HG03095 (cell line): Measurements from ENCODE around the gene HTR6.
"Not testable (repeated sequence)": the region's sequence is repeated elsewhere in the genome, so short reads cannot be mapped to it uniquely, and the experiment has no call there.

Experiments
- ATAC-seq: cut with Tn5 transposase; IDR thresholded peaks from one replicate; pipeline ENCODE4 v1.9.1; 2021; ENCODE audit warnings: moderate library complexity; ENCODE audit not compliant: unreplicated experiment

Gene HTR6

DNA sequence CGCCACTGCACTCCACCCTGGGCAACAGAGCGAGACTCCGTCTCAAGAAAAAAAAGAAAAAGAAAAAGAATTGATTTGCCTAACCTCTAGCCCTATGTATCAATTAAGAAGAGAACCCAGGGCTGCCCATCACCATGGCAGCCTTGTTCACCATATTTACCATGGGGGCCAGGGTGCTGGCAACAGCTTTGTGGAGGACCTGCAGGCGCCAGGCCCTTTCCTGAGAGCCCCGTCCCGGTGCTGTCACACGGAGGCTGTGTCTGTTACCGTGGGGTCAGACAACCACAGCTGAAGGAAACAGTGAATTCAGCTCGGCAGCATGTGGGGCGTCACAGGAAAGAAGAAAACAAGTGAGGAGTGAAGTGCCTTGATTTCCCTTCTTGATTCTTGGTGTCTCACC lies 27.1 kb upstream of the HTR6 start:
- ATAC-seq: no peak

DNA sequence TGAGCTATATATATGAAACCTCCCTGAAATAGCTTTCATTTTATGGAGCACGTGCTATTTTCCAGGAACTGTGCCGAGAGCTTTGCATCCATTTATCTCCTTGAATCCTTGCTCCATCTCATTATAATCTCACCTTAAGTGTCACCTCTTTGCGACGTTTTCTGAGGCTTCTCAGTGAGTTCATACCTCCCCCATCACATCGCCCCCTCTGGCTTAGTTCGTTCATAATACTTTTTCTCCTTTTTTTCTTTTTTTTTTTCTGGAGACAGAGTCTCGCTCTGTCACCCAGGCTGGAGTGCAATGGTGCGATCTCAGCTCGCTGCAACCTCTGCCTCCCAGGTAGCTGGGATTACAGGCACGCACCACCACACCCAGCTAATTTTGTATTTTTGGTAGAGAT lies 25.4 kb upstream of the HTR6 start:
- ATAC-seq: not testable (repeated sequence)

DNA sequence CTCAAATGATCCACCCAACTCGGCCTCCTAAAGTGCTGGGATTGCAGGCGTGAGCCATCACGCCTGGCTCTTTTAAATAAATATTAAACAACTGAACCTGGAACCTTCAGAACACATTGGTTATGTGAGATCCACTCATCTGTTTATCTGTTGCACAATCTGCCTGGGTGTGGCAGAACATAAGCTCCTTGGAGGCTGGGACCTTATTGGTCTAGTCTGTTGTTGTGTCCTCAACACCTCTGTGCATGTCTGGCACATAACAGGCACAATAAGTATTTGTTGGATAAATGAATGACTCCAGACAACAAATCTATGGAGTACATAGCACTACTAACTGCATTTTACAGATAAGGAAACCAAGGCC lies 24.7 kb upstream of the HTR6 start:
- ATAC-seq: no peak

DNA sequence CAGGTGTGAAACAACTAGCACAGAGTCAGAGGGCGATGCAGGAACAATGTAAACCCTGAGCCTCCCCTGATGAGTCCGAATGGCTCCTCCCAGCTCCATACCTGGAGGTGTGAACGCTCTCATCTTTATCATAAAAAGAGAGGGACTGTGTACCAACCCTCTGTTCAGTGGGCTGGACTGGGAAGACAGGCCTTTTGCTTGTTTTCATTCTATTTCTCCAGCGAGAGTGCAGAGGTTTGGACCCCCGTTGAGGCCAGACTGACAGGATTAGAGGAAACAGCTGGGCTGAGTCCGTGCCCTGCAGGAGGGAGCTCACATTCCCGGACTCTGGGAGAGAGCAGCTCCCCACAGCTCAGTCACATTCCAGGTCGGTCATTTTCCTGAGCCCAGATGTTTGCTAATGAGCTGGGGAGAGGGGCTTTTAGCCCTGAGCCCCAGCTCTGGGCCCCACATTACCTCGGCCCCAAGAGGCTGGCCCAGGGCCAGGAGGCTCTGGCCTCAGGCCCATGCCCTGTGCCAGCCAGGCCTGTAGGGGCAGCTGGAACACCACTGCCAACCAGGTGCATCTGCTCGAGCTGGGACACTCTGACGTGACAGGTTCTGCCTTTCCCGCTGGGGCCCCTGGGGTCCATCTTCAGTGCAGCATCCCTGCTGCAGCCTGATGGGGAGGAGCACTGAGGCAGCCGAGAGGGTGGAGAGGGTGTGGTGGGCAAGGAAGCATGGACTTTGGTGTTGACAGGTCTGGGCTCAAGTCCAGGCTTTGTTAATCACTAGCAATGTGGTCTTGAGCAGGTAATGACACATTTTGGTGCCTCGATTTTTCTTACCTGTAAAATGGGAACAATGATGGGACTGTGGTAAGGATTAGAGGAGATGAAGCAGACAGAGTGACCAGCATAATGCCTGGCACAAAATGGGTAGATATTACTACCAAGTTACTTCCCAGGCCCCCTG lies 24.0 kb upstream of the HTR6 start:
- no peak for ATAC-seq

DNA sequence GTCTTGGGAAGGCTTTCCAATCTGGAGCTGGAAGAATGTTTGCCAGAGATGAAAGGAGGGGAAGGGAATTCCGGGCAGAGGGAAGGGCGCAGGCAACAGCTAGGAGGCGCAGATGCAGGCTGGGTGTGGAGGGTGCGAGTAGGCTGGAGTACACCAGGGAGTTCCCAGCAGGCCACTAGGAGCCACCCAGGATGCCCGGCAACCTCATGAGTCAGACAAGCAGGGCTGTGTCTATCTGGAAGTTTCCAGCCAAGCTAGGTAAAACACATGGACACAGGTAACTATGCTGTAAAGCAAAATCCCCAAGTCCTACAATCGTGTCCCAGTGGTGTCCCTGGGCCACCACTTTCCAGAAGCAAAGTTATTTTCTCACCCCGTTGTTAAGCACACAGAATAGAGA lies 21.6 kb upstream of the HTR6 start:
- no peak for ATAC-seq

DNA sequence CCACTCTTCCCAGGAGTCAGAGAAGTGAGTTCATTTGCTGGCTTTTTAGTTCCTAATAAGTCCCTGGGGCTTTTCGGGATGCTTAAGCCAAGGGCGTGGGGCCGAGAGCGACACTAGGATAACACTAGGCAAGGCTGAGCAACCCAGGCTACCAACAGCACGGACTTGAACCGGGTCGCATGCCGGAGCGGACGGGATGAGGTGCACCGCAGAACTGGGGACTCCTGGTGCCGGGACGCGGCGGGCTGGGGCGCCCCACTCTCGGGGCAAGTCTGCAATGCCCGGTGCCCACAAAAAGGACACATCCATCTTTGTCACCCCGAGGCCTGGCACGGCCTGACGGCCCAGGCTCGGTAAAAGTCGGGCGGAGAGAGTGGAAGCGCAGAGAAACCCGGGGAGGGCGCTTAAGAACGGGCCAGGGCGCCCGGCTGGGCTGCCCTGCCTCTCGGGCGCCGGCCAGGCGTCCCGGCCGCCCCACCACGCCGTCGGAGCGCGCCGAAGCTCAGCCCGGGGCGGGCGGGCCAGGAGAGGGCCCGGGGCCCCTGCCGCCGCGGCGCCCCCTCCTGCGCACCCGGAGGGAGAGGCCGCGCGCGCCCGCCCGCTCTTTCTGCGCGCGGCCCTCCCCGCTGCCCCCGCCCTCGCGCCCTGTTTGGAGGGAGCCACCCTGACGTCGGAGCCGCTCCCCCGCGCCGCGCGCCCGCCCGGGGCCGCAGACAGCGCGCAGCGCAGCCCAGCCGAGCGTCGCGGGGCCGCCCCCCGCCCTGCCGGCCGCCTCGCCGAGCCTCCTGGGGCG lies 20.9 kb upstream of the HTR6 start, which contains the start of gene NBL1:
NBL1 (plus strand) TSS at position 710 of the 793 bp plus-strand sequence. CDS start 10,720 bp downstream, outside the sequence.
- peak; percentile 45 for ATAC-seq

DNA sequence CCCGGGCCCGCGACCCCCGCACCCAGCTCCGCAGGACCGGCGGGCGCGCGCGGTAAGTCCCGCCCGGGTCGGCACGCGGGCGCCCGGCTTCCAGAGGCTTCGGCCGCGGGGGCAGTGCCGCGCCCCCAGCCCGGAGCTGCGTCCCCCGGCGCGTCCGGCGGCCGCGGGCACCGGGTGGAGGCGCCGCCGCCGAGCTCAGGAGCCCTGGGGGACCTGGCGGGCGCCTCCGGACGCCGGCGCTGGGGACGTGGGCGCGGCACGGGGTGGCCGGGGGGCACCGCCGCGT lies 20.3 kb upstream of the HTR6 start:
- ATAC-seq: no peak

DNA sequence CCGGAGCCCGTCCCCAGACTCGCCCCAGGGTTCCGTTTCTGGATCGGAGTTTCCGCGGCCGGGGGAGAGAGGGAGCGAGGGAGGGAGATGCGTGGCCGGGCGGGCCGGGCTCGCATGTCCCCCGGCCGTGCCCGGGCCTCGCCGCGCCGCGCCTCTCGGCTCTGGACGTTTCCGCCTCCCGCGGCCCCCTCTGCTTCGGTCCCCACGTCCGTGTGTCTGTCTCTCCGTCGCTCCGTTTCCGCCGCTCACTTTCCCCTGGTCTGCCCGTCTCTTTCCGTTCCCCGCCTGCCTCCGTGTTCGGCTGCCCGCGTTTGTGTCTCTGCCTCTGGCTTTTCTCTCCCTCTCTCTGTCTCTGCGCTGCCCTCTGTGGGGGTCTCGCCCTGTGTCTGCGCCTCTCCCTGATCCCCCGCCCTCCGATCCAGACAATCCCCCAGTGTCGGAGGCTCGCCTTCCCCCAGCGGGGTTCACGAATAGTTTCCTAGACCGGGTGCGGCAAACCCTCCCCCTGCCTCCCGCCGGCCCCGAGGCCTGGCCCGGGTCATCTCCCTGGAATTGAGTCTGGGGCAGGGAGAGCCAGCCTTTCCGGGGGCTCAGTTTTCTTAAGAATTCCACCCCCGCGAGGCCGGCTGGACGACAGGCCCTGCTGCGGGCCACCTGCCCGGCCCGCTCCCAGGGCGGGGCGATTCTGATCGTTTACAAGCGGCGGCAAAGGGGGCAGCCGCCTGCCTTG lies 19.8 kb upstream of the HTR6 start:
- ATAC-seq: no peak

DNA sequence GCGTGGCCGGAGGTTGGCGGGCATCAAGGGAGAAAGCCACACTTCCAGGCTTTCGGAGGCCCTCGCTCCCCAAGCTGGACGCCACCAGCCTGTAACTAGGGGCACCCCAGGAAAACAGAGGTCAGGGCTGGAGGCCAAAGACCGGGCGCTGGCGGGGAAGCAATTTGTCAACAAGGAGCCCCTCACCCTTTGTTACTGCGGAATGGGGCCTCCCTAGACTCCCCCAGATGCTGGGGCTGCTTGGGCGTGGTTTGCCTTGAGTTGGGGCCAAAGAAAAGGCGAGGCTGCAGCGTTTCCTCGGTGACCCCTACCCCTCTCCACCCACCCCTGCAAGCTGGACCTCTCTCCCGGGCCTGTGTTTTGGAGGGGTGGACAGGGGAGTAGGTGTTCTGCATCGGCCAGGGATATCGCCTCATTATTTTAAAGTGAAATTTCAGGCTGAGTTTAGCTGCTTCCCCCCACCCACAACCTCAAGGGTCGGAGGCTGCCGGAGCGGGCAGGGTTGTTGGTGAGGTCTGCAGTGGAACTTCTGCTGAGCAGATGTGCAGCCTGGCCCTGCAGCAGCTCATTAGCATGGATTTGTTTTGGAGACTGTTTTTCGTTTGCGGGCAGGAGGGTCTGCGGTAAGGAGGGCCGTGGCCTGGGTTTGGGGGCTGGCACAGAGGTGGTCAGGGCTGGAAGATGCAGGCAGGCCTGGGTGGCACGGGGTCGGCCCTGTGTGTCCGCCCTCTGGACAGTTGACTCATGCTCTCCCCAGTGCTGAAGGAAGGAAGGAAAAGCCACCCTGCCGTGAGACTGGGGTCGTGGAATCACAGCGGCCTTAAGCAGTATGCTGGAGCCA lies 19.0 kb upstream of the HTR6 start:
- no peak for ATAC-seq

DNA sequence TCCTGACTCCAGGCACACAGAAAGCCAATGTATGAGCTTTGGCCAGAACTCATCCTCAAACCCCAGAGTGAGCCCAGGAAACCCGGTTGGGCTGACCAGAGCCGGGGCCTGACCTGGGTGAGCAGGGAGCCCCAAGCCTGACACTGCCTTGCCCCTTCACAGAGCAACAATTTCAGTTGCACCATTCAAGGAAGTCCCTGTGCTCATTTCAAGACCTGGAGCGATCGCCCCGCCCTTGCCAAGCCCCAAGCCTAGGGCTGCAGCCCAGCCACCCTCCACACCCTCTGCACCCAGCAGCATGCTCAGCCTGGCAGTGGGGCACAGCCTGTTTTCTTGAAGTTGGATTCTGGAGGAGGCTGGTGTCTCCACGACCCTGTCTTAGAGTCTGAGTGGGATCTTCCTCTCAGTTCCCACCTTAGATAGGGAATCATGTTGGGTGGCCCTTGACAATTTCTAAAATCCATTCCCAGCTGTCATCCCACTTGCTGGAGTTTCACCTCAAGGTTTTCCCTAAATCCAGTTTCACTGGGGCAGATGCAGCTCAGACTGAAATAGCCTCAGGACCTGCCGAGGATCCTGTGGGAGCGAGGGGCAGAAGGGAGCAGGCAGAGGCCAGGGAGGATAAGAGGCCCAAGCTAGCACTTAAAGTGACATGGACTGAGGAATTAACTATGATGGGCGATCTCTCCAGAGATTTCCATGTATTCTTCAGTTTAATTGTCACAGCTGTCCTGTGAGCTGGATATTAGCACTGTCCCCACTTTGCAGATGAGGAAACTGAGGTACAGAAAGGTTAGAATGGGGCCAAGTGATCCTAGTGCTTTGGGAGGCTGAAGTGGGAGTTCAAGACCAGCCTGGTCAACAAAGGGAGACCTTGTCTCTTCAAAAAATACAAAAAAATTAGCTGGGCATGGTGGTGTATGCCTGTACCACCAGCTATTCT lies 18.0 kb upstream of the HTR6 start:
- no peak for ATAC-seq

DNA sequence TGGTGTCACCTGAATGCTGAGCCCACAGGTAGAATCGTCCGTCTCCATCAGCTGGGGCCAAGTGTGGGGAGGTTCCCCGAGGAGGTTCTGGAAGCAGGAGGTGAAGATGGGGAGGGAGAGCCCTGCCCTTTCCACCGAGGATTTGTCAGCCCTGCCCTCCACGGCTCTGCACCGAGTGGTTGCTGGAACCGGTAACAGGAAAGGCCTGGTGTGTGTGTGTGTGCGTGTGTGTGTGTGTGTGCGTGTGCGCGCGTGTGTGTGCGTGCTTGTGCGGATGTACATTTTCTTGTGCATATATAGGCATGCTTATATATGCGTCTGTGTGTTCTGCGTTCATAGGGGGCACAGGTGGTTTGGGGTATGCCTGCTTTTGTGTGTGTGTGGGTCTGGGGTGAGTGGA lies 17.0 kb upstream of the HTR6 start:
- ATAC-seq: no peak

DNA sequence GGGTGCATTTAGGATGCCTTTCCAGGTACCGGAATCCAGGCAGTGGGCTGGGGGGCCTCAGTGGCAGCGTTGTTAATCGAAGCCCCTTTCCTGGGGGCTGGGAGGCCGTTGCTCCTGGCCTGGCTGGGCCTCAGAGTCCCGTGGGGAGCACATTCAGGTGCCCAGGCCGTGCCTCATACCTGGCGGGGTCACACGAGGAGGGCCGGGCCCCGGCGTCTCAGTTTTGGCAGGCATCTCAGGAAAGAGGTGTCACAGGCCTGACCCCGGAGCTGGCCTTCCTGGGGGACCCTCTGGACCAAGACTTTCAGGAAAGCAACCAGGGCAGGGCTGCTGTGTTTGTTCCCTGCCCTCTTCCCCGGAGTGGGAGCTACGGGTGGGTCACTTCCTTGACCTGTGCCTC lies 16.4 kb upstream of the HTR6 start:
- ATAC-seq: no peak

DNA sequence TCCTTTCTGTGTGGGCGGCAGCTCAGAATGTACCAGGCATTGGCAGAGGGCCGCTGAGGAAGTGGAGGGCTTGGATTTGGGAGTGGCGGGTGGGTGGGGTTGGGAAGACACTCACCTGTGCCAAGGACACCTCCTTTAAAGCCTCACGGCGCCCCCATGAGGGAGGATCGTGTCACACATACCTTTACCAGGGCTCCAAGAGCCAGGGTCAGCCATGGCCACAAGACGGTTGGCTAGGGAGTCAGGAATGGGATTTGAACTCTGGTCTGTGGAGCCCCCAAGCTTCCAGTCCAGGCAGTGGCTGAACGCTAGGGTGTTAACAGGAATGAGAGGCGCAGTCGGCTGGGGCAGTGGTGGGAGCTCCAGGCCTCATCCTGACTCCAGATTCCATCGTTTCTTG lies 16.0 kb upstream of the HTR6 start:
- no peak for ATAC-seq

DNA sequence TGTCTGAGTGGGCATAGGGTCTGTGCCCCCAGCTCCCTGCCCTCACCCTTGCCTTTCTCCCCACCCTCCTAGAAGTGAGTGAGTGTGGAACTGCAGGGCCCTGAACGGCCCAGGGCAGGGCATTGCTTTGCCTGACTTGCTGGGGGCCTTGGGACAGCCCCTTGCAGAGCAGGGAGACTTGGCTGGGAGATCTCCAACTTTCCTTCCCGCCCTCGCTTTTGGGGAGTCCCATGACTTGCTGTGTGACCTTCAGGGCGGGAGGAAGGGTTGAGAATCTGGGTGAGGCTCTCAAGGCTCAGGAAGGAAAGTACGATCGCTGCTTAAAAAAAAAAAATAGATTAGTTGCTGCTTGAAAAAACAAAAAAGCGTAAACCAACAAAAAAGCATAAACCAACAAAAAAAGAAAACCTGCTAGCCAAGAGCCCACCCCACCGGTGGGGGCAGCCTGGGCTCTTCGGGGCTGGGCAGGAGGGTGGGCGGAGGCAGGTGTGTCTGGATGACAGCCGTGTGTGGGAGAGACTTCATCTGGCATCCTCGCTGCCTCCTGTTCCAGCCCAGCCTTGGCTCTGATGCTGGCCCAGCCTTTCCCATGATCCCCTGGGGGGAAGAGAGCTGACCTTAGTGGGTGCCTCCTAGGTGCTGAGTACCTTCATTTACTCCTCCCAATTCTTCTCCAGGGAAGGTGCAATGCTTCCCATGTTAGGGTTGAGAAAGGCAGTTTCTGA lies 14.1 kb upstream of the HTR6 start:
- ATAC-seq: no peak

DNA sequence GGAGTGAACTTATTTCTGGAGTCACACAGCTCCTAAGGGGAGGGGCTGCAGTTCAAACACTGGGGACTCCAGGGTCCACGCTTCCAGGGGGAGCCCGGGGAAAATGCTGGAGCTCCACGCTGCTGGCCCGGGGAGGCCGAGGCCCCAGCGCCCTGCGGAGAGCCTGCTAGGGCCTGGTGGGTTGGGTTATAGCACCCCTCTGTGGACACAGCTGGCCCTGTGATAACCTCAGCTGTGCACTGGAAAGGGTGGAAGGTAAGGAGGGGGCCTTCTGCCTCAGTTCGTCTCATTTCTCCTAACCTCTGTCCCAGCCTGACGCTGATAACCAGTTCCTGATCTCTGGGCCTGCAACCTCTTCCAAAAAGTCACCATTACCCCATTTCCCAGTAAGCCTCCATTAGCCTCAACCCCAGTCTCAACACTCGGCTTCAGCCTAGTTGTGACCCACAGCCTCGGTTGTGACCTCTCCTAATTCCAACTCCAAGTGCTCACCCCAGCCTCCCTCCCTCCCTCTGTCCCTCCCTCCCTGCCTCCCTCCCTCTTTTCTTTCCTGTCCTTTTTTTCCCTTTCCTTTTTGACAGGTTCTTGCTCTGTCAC lies 13.4 kb upstream of the HTR6 start:
- ATAC-seq: no peak

DNA sequence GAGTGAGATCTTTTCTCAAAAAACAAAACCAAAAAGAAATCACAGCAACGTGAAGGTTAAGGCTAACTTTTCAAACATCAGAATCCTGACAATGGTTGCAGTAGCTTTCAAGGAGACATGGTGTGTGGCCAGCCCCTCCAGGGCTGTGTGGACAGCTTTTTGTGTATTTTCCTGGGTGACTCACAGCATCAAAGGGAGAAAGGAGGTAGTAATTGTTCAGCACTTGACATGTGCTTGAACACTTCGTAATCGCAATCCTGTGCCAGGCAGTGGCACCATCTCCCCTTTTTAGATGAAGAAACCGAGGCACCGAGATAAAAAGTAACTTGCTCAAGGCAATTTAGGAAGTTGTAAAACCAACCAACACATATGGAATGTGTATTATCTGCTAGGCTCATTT lies 10.3 kb upstream of the HTR6 start:
- no peak for ATAC-seq

DNA sequence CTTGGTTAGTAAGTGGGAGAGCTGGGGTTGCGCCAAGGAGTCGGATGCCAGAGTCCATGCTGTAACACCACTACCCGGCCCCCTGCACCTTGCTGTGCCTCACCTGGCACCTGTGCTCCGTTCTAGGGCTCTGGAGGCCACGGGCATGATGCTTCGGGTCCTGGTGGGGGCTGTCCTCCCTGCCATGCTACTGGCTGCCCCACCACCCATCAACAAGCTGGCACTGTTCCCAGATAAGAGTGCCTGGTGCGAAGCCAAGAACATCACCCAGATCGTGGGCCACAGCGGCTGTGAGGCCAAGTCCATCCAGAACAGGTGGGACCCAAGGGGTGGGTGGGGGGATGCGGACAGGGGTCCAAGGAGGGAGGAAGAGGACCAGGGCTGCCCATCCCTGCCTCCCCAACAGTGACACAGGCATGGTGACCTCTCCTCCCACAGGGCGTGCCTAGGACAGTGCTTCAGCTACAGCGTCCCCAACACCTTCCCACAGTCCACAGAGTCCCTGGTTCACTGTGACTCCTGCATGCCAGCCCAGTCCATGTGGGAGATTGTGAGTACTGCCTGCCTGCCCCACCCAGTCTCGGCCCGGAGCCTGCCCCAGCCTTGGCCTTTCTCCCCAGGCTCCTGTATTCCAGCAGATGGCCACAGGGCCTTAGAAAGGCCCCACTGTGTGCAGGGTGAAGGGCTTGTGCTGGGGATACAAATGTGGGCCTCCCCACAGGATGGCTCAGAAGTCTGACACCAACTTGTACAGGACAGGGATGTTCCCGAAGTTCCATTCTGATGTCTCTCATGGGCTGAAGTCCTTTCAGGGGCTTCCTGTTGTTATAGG lies 9.6 kb upstream of the HTR6 start:
- no peak for ATAC-seq

DNA sequence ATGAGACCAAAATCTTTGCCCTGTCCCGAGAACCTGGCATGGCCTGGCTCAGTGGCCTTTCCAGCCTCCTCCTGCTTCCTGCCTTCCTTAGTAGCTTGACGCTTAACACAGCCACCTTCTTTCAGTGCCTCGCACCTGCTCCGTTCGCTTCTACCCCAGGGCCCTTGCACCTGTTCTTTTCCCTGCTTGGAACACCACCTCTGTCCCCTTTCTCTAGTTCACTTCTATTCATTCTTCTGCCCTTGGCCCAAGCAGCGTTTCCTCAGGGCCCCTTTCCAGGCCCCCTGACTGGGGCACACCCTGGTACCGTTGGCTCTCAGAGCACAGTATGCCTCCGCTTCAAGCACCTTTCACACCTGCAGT lies 9.0 kb upstream of the HTR6 start:
- no peak for ATAC-seq
